A549 (cell line): ENCODE data around the gene UBTD2.

Source experiments
- CTCF ChIP-seq: fragments of >200 bp; sonication (Bioruptor Twin); formaldehyde crosslinking; IDR thresholded peaks from 3 replicates; pipeline ENCODE4 v1.5.1; 2016
- E2F6 ChIP-seq: IDR thresholded peaks from 2 replicates; pipeline ENCODE4 v1.6.1; 2012; ENCODE audit warnings: low read depth, borderline replicate concordance
- ELK1 ChIP-seq: fragments of 150-350 bp; IDR thresholded peaks from 2 replicates; pipeline ENCODE4 v1.6.1; 2014; ENCODE audit warnings: low read depth, mild to moderate bottlenecking, low read length
- EP300 ChIP-seq, 2 experiments: fragments of >200 bp; sonication (Bioruptor Twin); formaldehyde crosslinking; IDR thresholded peaks; 2 replicates in 1 of 2; 3 replicates in 1 of 2; pipeline ENCODE4 v1.6.1; 2016 to 2017
- FOSB ChIP-seq: fragments of 250-450 bp; sonication (Bioruptor Pico); IDR thresholded peaks from 2 replicates; pipeline ENCODE4 v1.5.0; 2020; ENCODE audit warnings: mild to moderate bottlenecking, moderate library complexity
- HEYL ChIP-seq: fragments of 250-450 bp; sonication (Bioruptor Pico); IDR thresholded peaks from 2 replicates; pipeline ENCODE4 v1.8.0; 2021; ENCODE audit warnings: mild to moderate bottlenecking, moderate library complexity
- HOXB5 ChIP-seq: fragments of 250-450 bp; sonication (Bioruptor Pico); IDR thresholded peaks from 2 replicates; pipeline ENCODE4 v1.5.0; 2020; ENCODE audit warnings: mild to moderate bottlenecking, moderate library complexity
- KDM1A ChIP-seq: fragments of 200-600 bp; sonication (generic); IDR thresholded peaks from 2 replicates; pipeline ENCODE4 v1.6.1; 2016; ENCODE audit warnings: low read depth, mild to moderate bottlenecking
- MAFK ChIP-seq: fragments of 450-650 bp; IDR thresholded peaks from 2 replicates; pipeline ENCODE4 v1.6.1; 2014; ENCODE audit not compliant: partially characterized antibody
- MAX ChIP-seq: IDR thresholded peaks from 2 replicates; pipeline ENCODE4 v1.6.1; 2012
- NR3C1 ChIP-seq: fragments of >200 bp; sonication (Bioruptor Twin); formaldehyde crosslinking; IDR thresholded peaks from 3 replicates; pipeline ENCODE4 v1.6.1; 2017
- REST ChIP-seq: fragments of 200-600 bp; sonication (generic); IDR thresholded peaks from 2 replicates; pipeline ENCODE4 v1.6.1; 2016; ENCODE audit warnings: antibody characterized with exemption, mild to moderate bottlenecking, moderate library complexity
- ZNF302 ChIP-seq: fragments of 250-450 bp; sonication (Bioruptor Pico); IDR thresholded peaks from 2 replicates; pipeline ENCODE4 v1.9.0; 2021; ENCODE audit warnings: inconsistent platforms, mild to moderate bottlenecking, moderate library complexity

GRCh38 chr5:172180936-172181335 lies 102.6 kb downstream of the UBTD2 start:
- no peak for TF ChIP-seq EP300 (IDR thresholded peaks at IDR 0.05)
- TF ChIP-seq NR3C1, result no peak
- TF ChIP-seq MAFK, result no peak
- TF ChIP-seq FOSB (CRISPR knock-in tag), result no peak
- TF ChIP-seq CTCF, result no peak
- TF ChIP-seq REST, result no peak
- no peak for TF ChIP-seq ELK1
- TF ChIP-seq HOXB5 (CRISPR knock-in tag), result no peak
- TF ChIP-seq ZNF302 (CRISPR knock-in tag), result no peak
- TF ChIP-seq MAX, result no peak
- TF ChIP-seq KDM1A, result no peak
- TF ChIP-seq E2F6, result no peak
- no peak for TF ChIP-seq HEYL (CRISPR knock-in tag)
